ENCODE results near the gene HELZ. TPM values are rescaled to one million over a fixed set of nuclear protein-coding genes. Genes with fewer than 3 reads are reported as not detected.

HELZ gene
- total RNA-seq, 4 donors from 2014 or later = 14.7 to 122 (median 45.9) TPM

GRCh38 chr17:67281053-67281452, 36.1 kb upstream of the HELZ start:
- H3K27ac ChIP-seq = no peak overlapping the region
- no peaks in the 10 kb centered on the region for H3K27me3 ChIP-seq
- no peaks in the 10 kb centered on the region for H3K36me3 ChIP-seq
- no peaks in the 10 kb centered on the region for H3K4me1 ChIP-seq
- TF ChIP-seq CTCF (IDR thresholded peaks at IDR 0.05) (no peak), POLR2A (IDR thresholded peaks at IDR 0.05) (no peak)
- intact Hi-C loops (cut with DNase I; ENCODE audit: low total_unique reads) = no loop called here
- no peak overlapping the region for H3K4me3 ChIP-seq
- H3K9me3 ChIP-seq = no peaks in the 10 kb centered on the region
- DNase-seq = no peak

GRCh38 chr17:67280279-67280678, 35.3 kb upstream of the HELZ start:
- Histone ChIP-seq H3K27me3 (no peaks in the 10 kb centered on the region), H3K4me3 (no peak overlapping the region), H3K27ac (no peak overlapping the region), H3K36me3 (no peaks in the 10 kb centered on the region), H3K9me3 (no peaks in the 10 kb centered on the region), H3K4me1 (no peaks in the 10 kb centered on the region)
- TF ChIP-seq CTCF (IDR thresholded peaks at IDR 0.05) (no peak), POLR2A (IDR thresholded peaks at IDR 0.05) (no peak)
- DNase-seq = no peak
- intact Hi-C loops (cut with DNase I; ENCODE audit: low total_unique reads) = no loop called here

GRCh38 chr17:67279115-67279514, 34.1 kb upstream of the HELZ start:
- Histone ChIP-seq H3K9me3 (no peaks in the 10 kb centered on the region), H3K27ac (no peak overlapping the region), H3K27me3 (no peaks in the 10 kb centered on the region), H3K4me1 (no peaks in the 10 kb centered on the region), H3K4me3 (no peak overlapping the region), H3K36me3 (no peaks in the 10 kb centered on the region)
- DNase-seq = no peak
- intact Hi-C loops (cut with DNase I; ENCODE audit: low total_unique reads) = no loop called here
- no peak for TF ChIP-seq CTCF (IDR thresholded peaks at IDR 0.05)
- no peak for TF ChIP-seq POLR2A (IDR thresholded peaks at IDR 0.05)

GRCh38 chr17:67278363-67278762, 33.4 kb upstream of the HELZ start:
- Histone ChIP-seq H3K27ac (no peak overlapping the region), H3K27me3 (no peaks in the 10 kb centered on the region), H3K4me1 (no peaks in the 10 kb centered on the region), H3K9me3 (no peaks in the 10 kb centered on the region), H3K36me3 (no peaks in the 10 kb centered on the region), H3K4me3 (no peak overlapping the region)
- intact Hi-C loops (cut with DNase I; ENCODE audit: low total_unique reads) = no loop called here
- TF ChIP-seq POLR2A (IDR thresholded peaks at IDR 0.05) (no peak), CTCF (IDR thresholded peaks at IDR 0.05) (no peak)
- DNase-seq = no peak

- Histone ChIP-seq H3K4me3 (no peak overlapping the region), H3K36me3 (no peaks in the 10 kb centered on the region), H3K27me3 (no peaks in the 10 kb centered on the region), H3K27ac (no peak overlapping the region), H3K4me1 (no peaks in the 10 kb centered on the region), H3K9me3 (no peaks in the 10 kb centered on the region)
- no peak for TF ChIP-seq CTCF (IDR thresholded peaks at IDR 0.05)
- TF ChIP-seq POLR2A (IDR thresholded peaks at IDR 0.05) = no peak
- no peak for DNase-seq
- intact Hi-C loops (cut with DNase I; ENCODE audit: low total_unique reads) = no loop called here
Observed at GRCh38 chr17:67276075-67276474, 31.1 kb upstream of the HELZ start.
